ENCODE measurements around the gene APOBEC2. TPM values are rescaled to one million over a fixed set of nuclear protein-coding genes. Genes with fewer than 3 reads are reported as not detected.

APOBEC2 gene
- total and polyA plus RNA-seq, 9 donors = 0.06 TPM; not detected in 8

GRCh38 chr6:41078101-41078500 is 25.1 kb downstream of the APOBEC2 start:
- TF ChIP-seq POLR2A (IDR thresholded peaks at IDR 0.05) (no peak), EP300 (IDR thresholded peaks at IDR 0.05) (no peak)
- TF ChIP-seq, protein P1, sequence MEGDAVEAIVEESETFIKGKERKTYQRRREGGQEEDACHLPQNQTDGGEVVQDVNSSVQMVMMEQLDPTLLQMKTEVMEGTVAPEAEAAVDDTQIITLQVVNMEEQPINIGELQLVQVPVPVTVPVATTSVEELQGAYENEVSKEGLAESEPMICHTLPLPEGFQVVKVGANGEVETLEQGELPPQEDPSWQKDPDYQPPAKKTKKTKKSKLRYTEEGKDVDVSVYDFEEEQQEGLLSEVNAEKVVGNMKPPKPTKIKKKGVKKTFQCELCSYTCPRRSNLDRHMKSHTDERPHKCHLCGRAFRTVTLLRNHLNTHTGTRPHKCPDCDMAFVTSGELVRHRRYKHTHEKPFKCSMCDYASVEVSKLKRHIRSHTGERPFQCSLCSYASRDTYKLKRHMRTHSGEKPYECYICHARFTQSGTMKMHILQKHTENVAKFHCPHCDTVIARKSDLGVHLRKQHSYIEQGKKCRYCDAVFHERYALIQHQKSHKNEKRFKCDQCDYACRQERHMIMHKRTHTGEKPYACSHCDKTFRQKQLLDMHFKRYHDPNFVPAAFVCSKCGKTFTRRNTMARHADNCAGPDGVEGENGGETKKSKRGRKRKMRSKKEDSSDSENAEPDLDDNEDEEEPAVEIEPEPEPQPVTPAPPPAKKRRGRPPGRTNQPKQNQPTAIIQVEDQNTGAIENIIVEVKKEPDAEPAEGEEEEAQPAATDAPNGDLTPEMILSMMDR (IDR thresholded peaks at IDR 0.05) = no peak
- no peaks in the 10 kb centered on the region for H3K27me3 ChIP-seq
- H3K36me3 ChIP-seq = no peaks in the 10 kb centered on the region
- no peak overlapping the region for H3K27ac ChIP-seq
- WGBS, 3 donors = 78 to 84% (median 82%) methylated on average over 3 of the region's 3 CpGs
- peaks cover 5% of the 10 kb centered on the region for H3K4me1 ChIP-seq (ENCODE audit: insufficient read depth)
- DNase-seq = no peak
- no peaks in the 10 kb centered on the region for H3K9me3 ChIP-seq
- intact Hi-C loops (cut with DNase I) = no loop called here
- H3K4me3 ChIP-seq = no peak overlapping the region

- Histone ChIP-seq H3K4me3 (no peak overlapping the region), H3K27ac (no peak overlapping the region), H3K9me3 (no peaks in the 10 kb centered on the region), H3K4me1 (ENCODE audit: insufficient read depth) (peaks cover 5% of the 10 kb centered on the region), H3K27me3 (no peaks in the 10 kb centered on the region), H3K36me3 (no peaks in the 10 kb centered on the region)
- TF ChIP-seq EP300 (IDR thresholded peaks at IDR 0.05) (no peak), POLR2A (IDR thresholded peaks at IDR 0.05) (no peak)
- TF ChIP-seq, protein P1 (IDR thresholded peaks at IDR 0.05) = no peak
- WGBS, 3 donors = 88 to 100% (median 98%) methylated on average over 1 of the region's 1 CpG
- no peak for DNase-seq
- intact Hi-C loops (cut with DNase I) = no loop called here
These were observed 26.1 kb downstream of the APOBEC2 start for GRCh38 chr6:41079080-41079479.

DNA sequence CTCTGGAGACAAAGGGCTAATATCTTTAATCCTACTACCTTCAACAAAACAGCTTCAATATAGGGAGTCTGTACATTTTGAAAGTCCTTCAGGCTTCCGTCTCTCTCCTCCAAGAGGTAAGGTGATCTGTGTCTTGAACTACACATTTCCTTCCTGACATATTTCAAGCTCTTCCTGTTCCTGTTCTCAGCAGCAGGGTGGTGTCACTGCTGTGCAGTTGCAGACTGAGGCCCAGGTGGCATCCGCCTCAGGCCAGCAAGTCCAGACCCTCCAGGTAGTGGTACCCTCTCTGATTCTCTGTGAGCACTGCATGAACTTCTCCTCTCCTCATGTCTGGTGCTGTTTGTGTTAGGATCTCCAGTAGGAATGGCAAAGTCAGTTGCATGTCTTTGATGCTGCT is 27.6 kb downstream of the APOBEC2 start:
- TF ChIP-seq EP300 (IDR thresholded peaks at IDR 0.05) (no peak), POLR2A (IDR thresholded peaks at IDR 0.05) (no peak)
- TF ChIP-seq, protein P1 (IDR thresholded peaks at IDR 0.05) = no peak
- Histone ChIP-seq H3K9me3 (no peaks in the 10 kb centered on the region), H3K36me3 (no peaks in the 10 kb centered on the region), H3K27ac (no peak overlapping the region), H3K4me1 (ENCODE audit: insufficient read depth) (no peaks in the 10 kb centered on the region), H3K4me3 (no peak overlapping the region), H3K27me3 (no peaks in the 10 kb centered on the region)
- WGBS, 3 donors = 94 to 100% (median 95%) methylated on average over 2 of the region's 2 CpGs
- DNase-seq = no peak
- intact Hi-C loops (cut with DNase I) = no loop called here

DNA sequence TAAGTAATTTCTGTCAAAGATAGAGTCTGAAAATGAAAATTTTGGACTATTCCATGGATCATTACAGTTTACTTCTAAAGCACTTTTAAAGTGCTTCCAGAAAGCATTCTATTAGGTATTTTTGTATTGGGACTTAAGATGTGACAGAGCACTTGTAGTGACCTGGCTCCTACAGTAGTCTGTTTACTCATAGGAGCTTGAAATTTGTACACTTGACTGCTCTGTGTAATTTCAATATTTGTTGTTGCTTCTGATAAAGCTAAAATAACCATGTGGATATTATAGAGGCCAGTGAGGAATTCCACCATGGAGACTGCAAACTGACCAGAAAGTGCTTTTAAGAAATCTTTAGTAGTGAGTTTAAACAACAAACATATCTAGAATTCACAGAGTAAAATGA is 30.1 kb downstream of the APOBEC2 start:
- intact Hi-C loops (cut with DNase I) = no loop called here
- no peak overlapping the region for H3K27ac ChIP-seq
- no peak for DNase-seq
- no peaks in the 10 kb centered on the region for H3K27me3 ChIP-seq
- no peaks in the 10 kb centered on the region for H3K4me1 ChIP-seq (ENCODE audit: insufficient read depth)
- no peak overlapping the region for H3K4me3 ChIP-seq
- no peak for TF ChIP-seq POLR2A (IDR thresholded peaks at IDR 0.05)
- TF ChIP-seq, protein P1 (IDR thresholded peaks at IDR 0.05) = no peak
- no peak for TF ChIP-seq EP300 (IDR thresholded peaks at IDR 0.05)
- H3K36me3 ChIP-seq = no peaks in the 10 kb centered on the region
- no peaks in the 10 kb centered on the region for H3K9me3 ChIP-seq

DNA sequence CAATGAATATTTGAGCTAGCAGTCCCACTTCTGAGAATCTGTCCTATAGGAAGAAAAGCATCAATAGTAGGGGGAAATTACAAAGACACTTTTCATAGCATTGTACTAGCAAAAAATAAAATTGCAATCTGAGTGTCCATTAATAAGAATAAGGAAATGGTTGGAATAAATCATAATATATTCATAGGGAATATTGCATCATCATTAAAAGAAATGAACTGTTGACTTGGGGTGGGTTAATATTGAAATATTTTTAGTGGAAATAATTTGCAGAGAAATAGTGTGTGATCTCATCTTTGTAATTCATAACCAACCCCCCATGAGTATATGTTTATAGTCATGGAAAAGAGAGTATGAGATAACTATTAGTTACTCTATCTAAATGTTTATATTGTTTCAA is 32.2 kb downstream of the APOBEC2 start:
- TF ChIP-seq, protein P1 (IDR thresholded peaks at IDR 0.05) = no peak
- TF ChIP-seq EP300 (IDR thresholded peaks at IDR 0.05) = no peak
- TF ChIP-seq POLR2A (IDR thresholded peaks at IDR 0.05) = no peak
- Histone ChIP-seq H3K9me3 (no peaks in the 10 kb centered on the region), H3K27ac (no peak overlapping the region), H3K4me1 (ENCODE audit: insufficient read depth) (no peaks in the 10 kb centered on the region), H3K27me3 (no peaks in the 10 kb centered on the region), H3K4me3 (no peak overlapping the region), H3K36me3 (no peaks in the 10 kb centered on the region)
- intact Hi-C loops (cut with DNase I) = no loop called here
- DNase-seq = no peak
